Measurements from ENCODE around the gene USP11. TPM values are rescaled to one million over a fixed set of nuclear protein-coding genes. Genes with fewer than 3 reads are reported as not detected.

USP11 gene
- total RNA-seq, 6 experiments from 2014 or later = 55.2 to 68.7 (median 62.8) TPM

- no peak for TF ChIP-seq CTCF (IDR thresholded peaks at IDR 0.05)
- H3K27ac Mint-ChIP-seq = peak overlapping the region; percentile 98
- no peaks in the 10 kb centered on the region for H3K9me3 Mint-ChIP-seq
- DNase-seq = no peak
- no peaks in the 10 kb centered on the region; the same call in none of the 2 replicates for H3K27me3 Mint-ChIP-seq (ENCODE audit: insufficient read depth)
- peak overlapping the region; percentile 97 for H3K4me3 Mint-ChIP-seq
- peaks cover 47% of the 10 kb centered on the region for H3K4me1 Mint-ChIP-seq (ENCODE audit: low read depth)
- H3K36me3 Mint-ChIP-seq (ENCODE audit: low read depth) = peaks cover 20% of the 10 kb centered on the region; the same call in 1 of the 2 replicates
Measured at GRCh38 chrX:47194194-47194787, 38.5 kb upstream of the USP11 start.

DNA sequence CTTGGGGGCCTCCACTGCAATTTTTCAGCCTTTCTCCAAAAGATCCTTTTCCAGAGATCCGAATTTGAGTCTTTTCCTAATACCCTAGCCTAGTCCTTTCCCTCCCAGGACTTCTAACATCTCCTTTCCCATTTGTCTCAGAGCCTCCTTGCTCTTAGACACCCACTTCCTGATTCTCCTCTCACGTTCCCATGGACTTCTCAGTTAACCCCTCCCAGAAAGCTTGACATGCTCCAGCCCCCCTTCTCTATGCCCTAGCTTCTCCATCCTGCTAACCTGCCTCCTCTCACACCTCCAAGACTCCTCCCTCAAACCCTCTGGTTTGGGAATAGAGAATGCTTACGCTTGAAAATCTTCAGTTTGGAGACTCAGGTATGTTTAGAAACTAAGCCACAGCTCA lies 36.7 kb upstream of the USP11 start:
- H3K9me3 Mint-ChIP-seq = no peaks in the 10 kb centered on the region
- H3K36me3 Mint-ChIP-seq (ENCODE audit: low read depth) = peaks cover 20% of the 10 kb centered on the region; the same call in 1 of the 2 replicates
- TF ChIP-seq CTCF (IDR thresholded peaks at IDR 0.05) = no peak
- DNase-seq = no peak
- no peaks in the 10 kb centered on the region; the same call in none of the 2 replicates for H3K27me3 Mint-ChIP-seq (ENCODE audit: insufficient read depth)
- H3K4me1 Mint-ChIP-seq (ENCODE audit: low read depth) = peaks cover 47% of the 10 kb centered on the region
- peak overlapping the region; percentile 97 for H3K4me3 Mint-ChIP-seq
- peak overlapping the region; percentile 43; the same call in 1 of the 2 replicates for H3K27ac Mint-ChIP-seq

DNA sequence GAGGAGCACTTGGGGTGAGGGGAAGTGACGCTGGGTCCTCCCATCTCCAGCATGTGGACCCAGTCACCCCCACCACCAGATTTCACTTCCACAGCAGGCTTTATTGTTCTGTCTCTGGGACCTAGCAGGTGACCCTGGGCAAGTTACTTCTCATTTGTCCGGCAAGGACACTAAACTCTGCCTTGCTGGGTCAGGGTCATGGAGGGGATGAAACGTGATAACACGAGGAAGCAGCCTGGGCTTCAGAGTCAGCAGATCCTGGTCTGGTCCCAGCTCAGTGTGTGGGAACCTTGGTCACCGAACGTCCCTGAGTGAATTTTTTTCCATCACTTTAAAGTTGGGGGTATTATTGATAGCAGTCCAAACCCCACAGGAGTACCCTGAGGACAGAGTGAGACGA lies 35.3 kb upstream of the USP11 start:
- no peak for DNase-seq
- H3K36me3 Mint-ChIP-seq (ENCODE audit: low read depth) = peaks cover 20% of the 10 kb centered on the region; the same call in 1 of the 2 replicates
- no peak for TF ChIP-seq CTCF (IDR thresholded peaks at IDR 0.05)
- peak overlapping the region; percentile 97 for H3K4me3 Mint-ChIP-seq
- H3K4me1 Mint-ChIP-seq (ENCODE audit: low read depth) = peaks cover 47% of the 10 kb centered on the region
- H3K27me3 Mint-ChIP-seq (ENCODE audit: insufficient read depth) = no peaks in the 10 kb centered on the region; the same call in 1 of the 2 replicates
- H3K27ac Mint-ChIP-seq = peak overlapping the region; percentile 60
- H3K9me3 Mint-ChIP-seq = no peaks in the 10 kb centered on the region

- TF ChIP-seq CTCF (IDR thresholded peaks at IDR 0.05) = no peak
- no peak for DNase-seq
- peaks cover 44% of the 10 kb centered on the region for H3K4me1 Mint-ChIP-seq (ENCODE audit: low read depth)
- H3K27ac Mint-ChIP-seq = peak overlapping the region; percentile 36; the same call in 1 of the 2 replicates
- H3K4me3 Mint-ChIP-seq = no peak overlapping the region; the same call in 1 of the 2 replicates
- no peaks in the 10 kb centered on the region for H3K27me3 Mint-ChIP-seq (ENCODE audit: insufficient read depth)
- no peaks in the 10 kb centered on the region for H3K9me3 Mint-ChIP-seq
- H3K36me3 Mint-ChIP-seq (ENCODE audit: low read depth) = peaks cover 20% of the 10 kb centered on the region; the same call in 1 of the 2 replicates
Measured at GRCh38 chrX:47198026-47198686, 34.7 kb upstream of the USP11 start.

DNA sequence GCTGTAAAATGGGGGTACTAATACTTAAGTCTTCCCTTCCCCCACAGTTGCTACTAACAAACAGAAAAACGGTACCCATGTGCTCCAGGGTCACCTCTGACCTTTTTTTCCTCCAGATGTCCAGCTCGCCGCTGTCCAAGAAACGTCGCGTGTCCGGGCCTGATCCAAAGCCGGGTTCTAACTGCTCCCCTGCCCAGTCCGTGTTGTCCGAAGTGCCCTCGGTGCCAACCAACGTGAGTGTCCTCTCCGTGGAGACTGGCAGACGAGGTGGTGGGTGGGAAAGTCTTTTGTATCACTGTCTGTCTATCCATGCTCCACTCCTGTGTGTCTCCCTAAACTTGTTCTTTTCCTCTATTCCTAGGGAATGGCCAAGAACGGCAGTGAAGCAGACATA lies 34.1 kb upstream of the USP11 start:
- H3K4me1 Mint-ChIP-seq (ENCODE audit: low read depth) = peaks cover 39% of the 10 kb centered on the region
- no peaks in the 10 kb centered on the region for H3K9me3 Mint-ChIP-seq
- no peak for TF ChIP-seq CTCF (IDR thresholded peaks at IDR 0.05)
- H3K27me3 Mint-ChIP-seq (ENCODE audit: insufficient read depth) = no peaks in the 10 kb centered on the region
- H3K27ac Mint-ChIP-seq = no peak overlapping the region
- H3K36me3 Mint-ChIP-seq (ENCODE audit: low read depth) = peaks cover 20% of the 10 kb centered on the region; the same call in 1 of the 2 replicates
- DNase-seq = no peak
- H3K4me3 Mint-ChIP-seq = no peak overlapping the region; the same call in 1 of the 2 replicates

Measured in HFFc6 (cell line).